GM12864 (cell line): ENCODE measurements around the gene RGS19.

Experiments used
- DNase-seq: peaks from one replicate; pipeline ENCODE4 v3.0.0-alpha.2; 2011; ENCODE audit warnings: low read depth
- H3K4me3 ChIP-seq: 2 replicates; pipeline ENCODE4 v1.5.1; 2011; ENCODE audit warnings: mild to moderate bottlenecking, low read depth, low read length, control low read depth
- CTCF ChIP-seq: IDR thresholded peaks from 2 replicates; pipeline ENCODE4 v1.5.1; 2011; ENCODE audit warnings: low read depth, mild to moderate bottlenecking, moderate library complexity, low read length, control low read depth, inconsistent platforms; ENCODE audit errors: missing control alignments

The RGS19 gene

DNA sequence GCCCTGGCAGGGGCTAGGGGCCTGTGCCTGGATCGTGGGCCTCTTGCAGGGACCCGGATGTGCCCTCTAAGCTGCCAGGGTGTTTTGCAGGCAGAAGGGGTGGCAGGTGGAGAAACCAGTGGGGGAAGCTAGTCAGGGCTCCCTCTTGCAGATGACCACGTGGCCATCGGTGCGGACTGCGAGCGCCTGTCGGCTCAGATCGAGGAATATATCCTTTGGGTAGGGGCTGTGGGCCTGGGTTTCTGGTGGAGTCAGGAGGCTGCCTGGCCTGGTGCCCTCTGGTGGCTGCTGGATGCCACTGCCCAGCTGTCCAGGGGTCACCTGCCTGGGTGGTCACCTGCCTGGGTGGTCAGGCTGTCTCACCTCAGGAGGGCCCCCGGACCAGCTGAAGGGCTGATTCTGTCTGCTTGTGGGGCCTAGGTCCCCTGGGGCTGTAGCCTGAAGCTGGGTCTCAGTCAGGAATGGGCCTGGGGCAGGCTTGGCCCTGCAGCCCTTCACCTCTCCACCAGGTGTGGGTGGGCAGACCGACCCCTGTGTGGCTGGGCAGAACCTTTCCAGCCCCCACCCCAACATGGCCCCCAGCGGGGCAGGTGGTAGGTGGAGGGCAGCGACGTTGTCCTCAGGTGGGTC, 9.6 kb downstream of the RGS19 start:
- no peak for DNase-seq
- TF ChIP-seq CTCF: peak; percentile 87
- no peak overlapping the region for H3K4me3 ChIP-seq

- no peak for TF ChIP-seq CTCF
- no peak overlapping the region for H3K4me3 ChIP-seq
- no peak for DNase-seq
Observed at GRCh38 chr20:64069209-64069613, 10.1 kb downstream of the RGS19 start.

DNA sequence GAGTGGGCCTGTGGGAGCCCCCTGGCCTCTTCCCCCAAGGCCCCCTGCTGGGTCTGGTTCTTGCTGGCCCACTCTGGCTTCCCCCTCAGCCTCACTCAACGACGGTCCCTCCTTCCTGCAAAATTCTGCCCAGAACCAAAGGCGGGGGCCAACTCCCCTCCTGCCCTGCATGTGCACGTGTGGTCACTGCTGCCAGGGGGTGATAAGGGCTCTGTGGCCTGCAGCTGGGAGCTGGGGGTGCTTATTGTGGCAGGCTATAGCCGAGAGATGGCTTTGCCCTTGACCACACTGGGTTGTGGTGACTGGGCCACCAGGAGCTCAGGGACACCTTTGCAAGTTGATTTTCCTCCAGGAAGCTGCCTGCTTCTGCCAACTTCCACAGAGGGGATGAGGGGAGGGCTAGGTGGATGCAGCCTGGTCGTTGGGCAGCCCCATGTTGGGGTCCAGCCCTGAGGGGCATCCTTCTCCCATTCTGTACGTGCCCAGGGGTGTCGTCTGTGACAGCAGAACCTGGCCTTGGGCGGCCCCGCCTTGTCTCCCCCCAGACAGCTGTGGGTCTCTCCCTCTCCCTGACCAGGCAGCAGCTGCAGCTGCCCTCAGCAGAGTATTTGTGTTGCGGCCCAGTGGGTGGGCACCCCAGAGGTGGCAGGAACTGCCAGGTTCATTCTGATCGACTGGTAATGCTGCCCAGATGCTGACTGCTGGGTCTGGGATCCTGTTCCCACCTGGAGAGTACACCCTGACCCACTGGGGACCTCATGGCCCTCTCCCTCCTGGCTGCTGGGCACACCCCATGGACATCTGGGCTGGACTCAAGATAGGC, 10.7 kb downstream of the RGS19 start:
- H3K4me3 ChIP-seq: no peak overlapping the region
- no peak for DNase-seq
- TF ChIP-seq CTCF: no peak

GRCh38 chr20:64067733-64068307, 11.5 kb downstream of the RGS19 start:
- TF ChIP-seq CTCF: no peak
- DNase-seq: no peak
- no peak overlapping the region for H3K4me3 ChIP-seq

GRCh38 chr20:64067005-64067632, 12.2 kb downstream of the RGS19 start:
- DNase-seq: no peak
- TF ChIP-seq CTCF: no peak
- H3K4me3 ChIP-seq: no peak overlapping the region

DNA sequence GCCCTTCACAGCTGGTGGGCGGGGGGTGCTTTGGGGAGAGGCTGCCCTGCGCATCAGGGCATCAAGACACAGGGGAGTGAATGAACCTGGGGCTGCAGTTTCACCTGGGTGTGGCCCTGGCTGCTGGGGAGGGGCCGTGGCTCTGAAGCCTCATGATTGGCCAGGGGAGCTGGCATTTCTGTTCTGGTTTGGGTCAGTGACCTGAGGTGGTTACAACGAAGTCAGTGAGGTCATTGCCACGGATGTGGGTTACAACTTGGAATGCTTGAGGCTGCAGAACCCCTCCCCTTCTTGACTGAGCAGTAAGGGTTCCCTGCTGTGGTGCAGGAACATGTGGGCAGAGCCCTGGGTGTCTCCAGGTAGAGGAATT, 13.4 kb downstream of the RGS19 start:
- no peak for TF ChIP-seq CTCF
- DNase-seq: peak; percentile 85
- H3K4me3 ChIP-seq: no peak overlapping the region
